Vagina (tissue), 2 donors: ENCODE data around the gene SPEG. TPM values are rescaled to one million over a fixed set of nuclear protein-coding genes. Genes with fewer than 3 reads are reported as not detected.
A peak's percentile ranks its signal among the peaks of the same experiment; 100 is the strongest.

Source experiments
- DNase-seq, 2 donors: peaks; one replicate each; pipeline ENCODE4 v3.0.0-alpha.2; 2017; ENCODE audit errors: extremely low spot score in 2 of 2
- H3K27ac ChIP-seq: fragments of 200-600 bp; sonication (generic); one replicate; pipeline ENCODE4 v1.5.1; 2019
- H3K27me3 ChIP-seq: fragments of 200-600 bp; sonication (generic); one replicate; pipeline ENCODE4 v1.5.1; 2019
- H3K36me3 ChIP-seq, 2 donors: fragments of 200-600 bp; sonication (generic); one replicate each; pipeline ENCODE4 v1.5.1; 2017 to 2019
- H3K4me1 ChIP-seq: fragments of 200-600 bp; sonication (generic); one replicate; pipeline ENCODE4 v1.5.1; 2019
- H3K4me3 ChIP-seq, 2 donors: fragments of 200-600 bp; sonication (generic); 1 replicate in 1 of 2; 2 replicates in 1 of 2; pipeline ENCODE4 v1.5.1; 2016 to 2019
- H3K9me3 ChIP-seq: fragments of 200-600 bp; sonication (generic); one replicate; pipeline ENCODE4 v1.5.1; 2019
- POLR2A ChIP-seq, 2 donors: fragments of 450-650 bp; IDR thresholded peaks; one replicate each; pipeline ENCODE4 v1.6.1; 2017; ENCODE audit warnings: antibody characterized with exemption in 2 of 2, mild to moderate bottlenecking in 2 of 2, moderate library complexity in 2 of 2
- POLR2AphosphoS5 ChIP-seq, 2 donors: sonication (generic); formaldehyde crosslinking; IDR thresholded peaks; one replicate each; pipeline ENCODE4 v1.9.0; 2017; ENCODE audit warnings: antibody characterized with exemption in 2 of 2, mild to moderate bottlenecking in 2 of 2, low read depth in 1 of 2; ENCODE audit not compliant: insufficient read depth in 1 of 2
- intact Hi-C: fragments of 100-400 bp; cut with DNase I; formaldehyde crosslinking; loops from one replicate; pipeline ENCODE4 v1.15.1; 2023
- total RNA-seq: library from RNA; depleted of rRNA; stranded (reverse); fragments of >200 nt; gene quantifications from one replicate; pipeline ENCODE4 v1.2.3, GENCODE V29; 2016
- TF ChIP-seq, protein P1 (sequence below), 3 experiments: fragments of 450-650 bp in 2 of 3; fragments of 200-600 bp in 1 of 3; sonication (generic) in 1 of 3; IDR thresholded peaks; one replicate each; pipeline ENCODE4 v1.5.1; 2017 to 2019; ENCODE audit warnings: antibody characterized with exemption in 3 of 3, mild to moderate bottlenecking in 2 of 3, moderate library complexity in 2 of 3

Gene SPEG
- total RNA-seq, 1 donor from 2014 or later, result 28.2 TPM

DNA sequence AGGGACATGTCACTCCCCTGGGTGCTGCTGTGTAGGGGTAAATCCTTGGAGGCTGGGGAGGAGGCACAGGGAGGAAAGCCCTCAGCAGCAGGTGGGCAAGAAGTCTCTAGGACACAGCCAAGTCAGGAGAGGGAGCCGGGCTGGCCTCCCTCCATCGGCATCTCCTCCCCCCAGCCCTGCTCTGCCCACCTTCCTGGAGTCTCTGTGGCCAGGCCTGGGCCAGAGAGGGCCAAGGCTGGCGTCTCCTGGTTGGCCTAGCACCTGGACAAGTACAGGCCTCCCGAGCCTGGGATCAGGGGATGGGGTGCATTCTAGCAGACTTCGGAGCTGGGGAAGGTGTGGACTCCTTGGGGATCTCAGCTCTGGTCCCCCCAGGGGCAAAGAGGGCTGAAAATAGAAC lies 1.8 kb downstream of the SPEG start:
- Histone ChIP-seq H3K9me3 (no peaks in the 10 kb centered on the region), H3K27me3 (peaks cover 6% of the 10 kb centered on the region), H3K4me3 (no peak overlapping the region), H3K4me1 (peaks cover 19% of the 10 kb centered on the region), H3K36me3 (no peaks in the 10 kb centered on the region), H3K27ac (peak overlapping the region; percentile 65)
- DNase-seq, result no peak
- TF ChIP-seq POLR2A (IDR thresholded peaks at IDR 0.05) (no peak), POLR2AphosphoS5 (IDR thresholded peaks at IDR 0.05; ENCODE audit: insufficient read depth in 1 of 2, low read depth in 1 of 2) (no peak)
- TF ChIP-seq, protein P1, sequence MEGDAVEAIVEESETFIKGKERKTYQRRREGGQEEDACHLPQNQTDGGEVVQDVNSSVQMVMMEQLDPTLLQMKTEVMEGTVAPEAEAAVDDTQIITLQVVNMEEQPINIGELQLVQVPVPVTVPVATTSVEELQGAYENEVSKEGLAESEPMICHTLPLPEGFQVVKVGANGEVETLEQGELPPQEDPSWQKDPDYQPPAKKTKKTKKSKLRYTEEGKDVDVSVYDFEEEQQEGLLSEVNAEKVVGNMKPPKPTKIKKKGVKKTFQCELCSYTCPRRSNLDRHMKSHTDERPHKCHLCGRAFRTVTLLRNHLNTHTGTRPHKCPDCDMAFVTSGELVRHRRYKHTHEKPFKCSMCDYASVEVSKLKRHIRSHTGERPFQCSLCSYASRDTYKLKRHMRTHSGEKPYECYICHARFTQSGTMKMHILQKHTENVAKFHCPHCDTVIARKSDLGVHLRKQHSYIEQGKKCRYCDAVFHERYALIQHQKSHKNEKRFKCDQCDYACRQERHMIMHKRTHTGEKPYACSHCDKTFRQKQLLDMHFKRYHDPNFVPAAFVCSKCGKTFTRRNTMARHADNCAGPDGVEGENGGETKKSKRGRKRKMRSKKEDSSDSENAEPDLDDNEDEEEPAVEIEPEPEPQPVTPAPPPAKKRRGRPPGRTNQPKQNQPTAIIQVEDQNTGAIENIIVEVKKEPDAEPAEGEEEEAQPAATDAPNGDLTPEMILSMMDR (IDR thresholded peaks at IDR 0.05), result no peak
- intact Hi-C loops, result no loop called here

DNA sequence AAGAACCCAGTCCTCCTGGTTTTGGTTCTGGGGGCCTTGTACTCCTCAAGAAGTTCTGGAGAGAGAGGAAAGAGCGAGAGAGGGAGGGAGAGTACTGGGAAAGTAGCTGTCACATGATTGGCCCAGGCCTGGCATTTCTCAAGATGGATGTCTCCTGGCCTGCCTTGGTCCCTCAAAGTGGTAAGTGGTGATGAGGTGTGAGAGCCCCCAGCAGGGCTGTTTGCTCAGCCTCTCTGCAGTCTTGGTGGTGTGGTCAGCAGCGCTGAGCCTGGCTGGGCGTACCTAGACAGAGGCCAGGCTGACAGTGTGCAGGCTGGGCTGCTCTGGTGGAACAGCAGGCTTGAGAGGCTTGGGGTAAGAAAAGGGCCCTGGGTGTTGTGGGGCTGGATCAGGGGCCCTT lies 2.5 kb downstream of the SPEG start:
- Histone ChIP-seq H3K27ac (no peak overlapping the region), H3K4me1 (peaks cover 21% of the 10 kb centered on the region), H3K4me3 (no peak overlapping the region)

DNA sequence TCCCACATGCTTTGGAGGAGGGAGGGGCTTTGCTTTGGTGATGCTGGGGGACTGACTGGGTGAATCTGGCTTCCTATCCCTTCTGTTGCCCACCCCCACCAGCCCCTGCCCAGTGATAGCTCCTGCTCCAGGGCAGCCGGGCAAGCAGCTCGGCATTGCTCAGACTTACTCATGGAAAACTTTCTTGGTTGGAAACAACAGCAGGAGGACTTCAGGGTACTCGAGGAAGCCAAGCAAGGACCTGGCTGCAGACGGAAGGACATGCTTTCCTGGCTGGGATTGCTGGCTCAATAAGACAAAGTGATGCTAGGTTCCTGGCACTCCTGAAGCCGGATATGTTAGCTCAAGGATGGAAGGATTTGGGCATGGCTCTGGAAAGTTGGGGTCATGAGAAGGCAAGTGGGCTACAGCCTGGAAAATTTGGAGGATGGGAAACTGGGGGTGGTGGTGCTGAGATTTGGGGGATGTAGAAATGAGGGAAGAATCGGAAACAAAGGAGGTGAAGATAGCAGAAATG lies 3.1 kb downstream of the SPEG start:
- Histone ChIP-seq H3K27me3 (peaks cover 6% of the 10 kb centered on the region), H3K4me1 (peaks cover 23% of the 10 kb centered on the region), H3K4me3 (no peak overlapping the region), H3K9me3 (no peaks in the 10 kb centered on the region), H3K27ac (no peak overlapping the region), H3K36me3 (no peaks in the 10 kb centered on the region)
- no peak for DNase-seq
- intact Hi-C loops, result no loop called here
- no peak for TF ChIP-seq POLR2AphosphoS5 (IDR thresholded peaks at IDR 0.05; ENCODE audit: insufficient read depth in 1 of 2, low read depth in 1 of 2)
- TF ChIP-seq, protein P1 (IDR thresholded peaks at IDR 0.05), result no peak
- no peak for TF ChIP-seq POLR2A (IDR thresholded peaks at IDR 0.05)

More for the DNA sequence above, 2.5 kb downstream of the SPEG start:
- H3K36me3 ChIP-seq, result no peaks in the 10 kb centered on the region
- DNase-seq, result no peak
- no peak for TF ChIP-seq POLR2AphosphoS5 (IDR thresholded peaks at IDR 0.05; ENCODE audit: insufficient read depth in 1 of 2, low read depth in 1 of 2)
- TF ChIP-seq POLR2A (IDR thresholded peaks at IDR 0.05), result no peak
- TF ChIP-seq, protein P1 (IDR thresholded peaks at IDR 0.05), result no peak
- H3K27me3 ChIP-seq, result peaks cover 6% of the 10 kb centered on the region
- H3K9me3 ChIP-seq, result no peaks in the 10 kb centered on the region
- intact Hi-C loops, result no loop called here

DNA sequence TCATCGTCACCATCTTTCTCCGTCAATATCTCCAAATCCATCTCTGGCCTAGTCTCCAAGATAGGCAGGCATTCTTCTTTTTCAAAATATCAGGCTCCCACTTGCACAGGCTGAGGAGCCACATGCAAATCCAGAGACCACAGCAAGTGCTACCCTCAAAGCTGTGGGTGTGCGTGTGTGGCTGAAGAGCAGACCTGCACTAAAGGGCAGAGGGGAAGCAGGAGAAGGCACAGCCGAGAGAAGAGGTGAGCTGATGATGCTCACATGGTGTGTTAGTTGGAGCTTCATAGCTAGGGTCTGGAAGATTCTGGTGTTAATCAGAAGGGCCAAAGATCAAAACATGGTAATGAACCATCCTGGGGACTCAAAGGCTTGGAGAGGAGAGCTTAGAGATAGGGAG lies 3.8 kb downstream of the SPEG start:
- no peak for TF ChIP-seq POLR2AphosphoS5 (IDR thresholded peaks at IDR 0.05; ENCODE audit: insufficient read depth in 1 of 2, low read depth in 1 of 2)
- TF ChIP-seq, protein P1 (IDR thresholded peaks at IDR 0.05), result no peak
- TF ChIP-seq POLR2A (IDR thresholded peaks at IDR 0.05), result no peak
- Histone ChIP-seq H3K9me3 (no peaks in the 10 kb centered on the region), H3K4me3 (no peak overlapping the region), H3K4me1 (peaks cover 30% of the 10 kb centered on the region), H3K27ac (no peak overlapping the region), H3K27me3 (peaks cover 6% of the 10 kb centered on the region), H3K36me3 (no peaks in the 10 kb centered on the region)
- intact Hi-C loops, result no loop called here
- no peak for DNase-seq

DNA sequence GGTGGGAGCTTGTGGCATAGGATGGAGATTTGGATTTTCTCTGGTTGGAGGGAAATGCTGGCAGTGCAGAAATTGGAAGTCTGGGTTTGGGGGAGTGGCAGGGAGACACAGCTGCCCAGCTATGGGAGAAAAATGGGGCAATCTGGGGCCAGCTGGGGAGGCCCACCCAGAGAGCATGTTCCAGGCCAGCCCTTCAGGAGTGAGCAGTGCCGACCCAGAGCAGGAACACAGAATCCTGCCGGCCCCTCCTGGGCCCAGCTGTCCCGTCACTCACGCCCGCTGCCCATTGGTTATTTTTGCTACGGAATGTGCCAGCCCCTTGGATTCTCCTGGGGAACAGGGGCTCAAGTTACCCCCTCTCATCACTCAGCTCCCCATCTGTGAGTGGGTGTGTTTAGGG lies 4.9 kb downstream of the SPEG start:
- H3K27me3 ChIP-seq, result peaks cover 6% of the 10 kb centered on the region

More for the DNA sequence above, 4.9 kb downstream of the SPEG start:
- TF ChIP-seq POLR2AphosphoS5 (IDR thresholded peaks at IDR 0.05; ENCODE audit: insufficient read depth in 1 of 2, low read depth in 1 of 2) (no peak), POLR2A (IDR thresholded peaks at IDR 0.05) (no peak)
- TF ChIP-seq, protein P1 (IDR thresholded peaks at IDR 0.05), result no peak
- DNase-seq, result no peak
- H3K36me3 ChIP-seq, result no peaks in the 10 kb centered on the region
- H3K4me3 ChIP-seq, result no peak overlapping the region
- no peaks in the 10 kb centered on the region for H3K9me3 ChIP-seq
- no peak overlapping the region for H3K27ac ChIP-seq
- H3K4me1 ChIP-seq, result peaks cover 31% of the 10 kb centered on the region
- intact Hi-C loops, result no loop called here
